Vagina (tissue), 2 donors: ENCODE measurements around the gene ZNF416.

ENCODE experiments used
- CTCF ChIP-seq, 3 experiments: fragments of 450-650 bp in 2 of 3; fragments of 200-600 bp in 1 of 3; sonication (generic) in 1 of 3; IDR thresholded peaks; one replicate each; pipeline ENCODE4 v1.5.1; 2017 to 2019; ENCODE audit warnings: antibody characterized with exemption in 3 of 3, mild to moderate bottlenecking in 2 of 3, moderate library complexity in 2 of 3
- POLR2AphosphoS5 ChIP-seq, 2 donors: sonication (generic); formaldehyde crosslinking; IDR thresholded peaks; one replicate each; pipeline ENCODE4 v1.9.0; 2017; ENCODE audit warnings: antibody characterized with exemption in 2 of 2, mild to moderate bottlenecking in 2 of 2, low read depth in 1 of 2; ENCODE audit not compliant: insufficient read depth in 1 of 2

- TF ChIP-seq CTCF (IDR thresholded peaks at IDR 0.05) (no peak), POLR2AphosphoS5 (IDR thresholded peaks at IDR 0.05; ENCODE audit: insufficient read depth in 1 of 2, low read depth in 1 of 2) (no peak)
These were observed 19.7 kb downstream of the ZNF416 start for GRCh38 chr19:57559008-57559403.
